Measurements from ENCODE around the gene FRMD4A.
"Not testable (repeated sequence)": the region's sequence is repeated elsewhere in the genome, so short reads cannot be mapped to it uniquely, and the experiment has no call there.

The FRMD4A gene

DNA sequence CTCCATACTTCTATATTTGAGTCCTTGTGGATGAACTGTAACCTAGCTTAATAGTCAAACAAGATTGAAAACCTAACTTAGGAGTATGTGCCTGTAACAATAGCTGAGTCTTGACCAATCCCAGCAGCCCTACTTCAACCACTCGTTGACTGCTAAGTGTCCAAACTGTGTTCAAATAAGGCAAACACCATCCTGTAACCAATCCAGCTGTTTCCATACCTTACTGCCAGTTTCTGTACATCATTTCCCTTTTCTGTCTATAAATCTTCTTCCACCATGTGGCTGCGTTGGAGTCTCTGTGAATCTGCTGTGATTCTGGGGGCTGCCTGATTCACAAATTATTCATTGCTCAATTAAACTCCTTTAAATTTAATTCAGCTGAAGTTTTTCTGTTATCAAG, 195.5 kb downstream of the FRMD4A start:
- DNase-seq, result not testable (repeated sequence)

DNA sequence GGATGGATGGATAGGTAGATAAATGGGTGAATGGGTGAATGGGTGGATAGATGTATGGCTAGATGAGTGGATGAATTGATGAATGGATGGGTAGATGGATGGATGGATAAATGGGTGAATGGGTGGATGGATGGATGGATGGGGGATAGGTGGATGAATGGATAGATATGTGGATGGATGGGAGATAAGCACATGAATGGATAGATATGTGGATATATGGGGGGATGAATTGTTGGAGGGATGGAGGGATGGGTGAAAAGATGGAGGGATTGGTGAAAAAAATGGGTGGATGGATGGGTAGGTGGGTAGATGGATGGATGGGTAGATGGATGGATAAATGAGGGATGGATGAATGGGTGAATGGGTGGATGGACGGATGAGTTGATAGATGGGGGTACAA, 196.4 kb downstream of the FRMD4A start:
- DNase-seq, result no peak

DNA sequence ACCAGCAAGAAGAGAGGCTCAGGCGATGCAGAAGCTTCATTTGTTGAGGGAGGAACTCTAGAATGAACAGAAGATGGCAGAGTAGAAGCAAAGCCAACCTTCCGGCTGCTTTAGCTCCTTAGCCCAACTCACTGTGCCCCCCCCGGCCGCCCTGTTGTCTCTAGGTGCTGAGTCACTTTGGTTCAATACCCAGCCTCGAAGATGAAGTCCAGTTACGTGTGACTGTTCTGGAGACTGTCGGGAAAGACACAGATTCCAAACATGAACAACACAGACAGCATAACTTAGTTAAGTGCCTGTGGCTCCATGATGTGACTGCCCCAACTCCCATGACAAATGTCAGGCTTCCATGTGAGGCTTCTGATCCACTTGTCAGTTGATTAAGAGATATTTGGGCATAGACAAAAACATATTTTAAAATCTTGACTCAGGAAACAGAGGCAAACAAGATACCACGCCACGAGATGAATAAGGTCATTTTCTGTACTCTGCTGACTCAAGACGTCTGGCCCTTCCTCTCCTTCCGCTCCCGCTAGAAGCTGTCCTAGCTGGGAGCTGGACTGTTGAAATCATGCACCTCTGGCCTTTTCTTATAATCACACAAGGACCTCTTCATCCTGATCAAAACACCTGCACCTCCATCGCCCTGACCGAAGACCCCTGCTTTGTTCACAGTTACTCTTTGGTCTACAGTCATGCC, 199.3 kb downstream of the FRMD4A start:
- DNase-seq, result no peak

DNA sequence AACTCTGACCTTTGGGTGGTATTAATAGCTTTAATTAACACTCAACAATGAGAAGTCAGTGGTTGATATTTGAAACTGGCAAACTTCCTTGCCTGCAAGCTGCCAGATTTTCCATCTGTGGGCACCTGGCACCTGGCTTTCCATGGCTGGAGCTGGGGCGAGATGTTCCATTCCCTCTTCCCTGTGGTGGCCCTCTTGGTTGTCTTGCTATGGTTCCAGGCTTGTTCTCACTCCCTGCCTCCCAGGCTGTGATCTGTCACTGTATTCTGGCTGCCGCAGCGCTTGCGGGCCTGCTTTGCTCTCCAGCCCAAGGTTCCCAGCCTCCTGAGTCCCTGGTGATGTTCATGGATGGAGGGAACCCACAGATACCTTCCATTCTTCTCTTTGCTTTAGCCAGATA, 201.0 kb downstream of the FRMD4A start:
- DNase-seq, result no peak

DNA sequence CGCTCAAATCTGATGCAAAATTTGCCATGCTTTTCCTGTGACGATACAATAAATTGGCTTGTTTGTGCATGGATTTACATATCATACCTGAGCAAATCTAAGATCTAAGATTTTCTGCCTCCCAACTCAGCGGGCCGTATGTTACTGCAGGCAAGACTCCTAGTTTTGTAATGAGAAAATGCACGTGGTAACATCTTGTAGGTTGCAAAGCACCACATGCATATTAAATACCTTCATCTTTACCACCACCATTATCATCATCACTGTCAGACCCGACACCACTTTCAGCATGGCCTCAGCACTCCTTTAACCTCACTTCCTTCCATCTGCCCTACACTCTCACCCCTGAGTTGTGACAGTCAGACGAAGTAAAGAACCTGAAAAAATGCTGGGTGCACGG, 202.2 kb downstream of the FRMD4A start:
- DNase-seq, result no peak

DNA sequence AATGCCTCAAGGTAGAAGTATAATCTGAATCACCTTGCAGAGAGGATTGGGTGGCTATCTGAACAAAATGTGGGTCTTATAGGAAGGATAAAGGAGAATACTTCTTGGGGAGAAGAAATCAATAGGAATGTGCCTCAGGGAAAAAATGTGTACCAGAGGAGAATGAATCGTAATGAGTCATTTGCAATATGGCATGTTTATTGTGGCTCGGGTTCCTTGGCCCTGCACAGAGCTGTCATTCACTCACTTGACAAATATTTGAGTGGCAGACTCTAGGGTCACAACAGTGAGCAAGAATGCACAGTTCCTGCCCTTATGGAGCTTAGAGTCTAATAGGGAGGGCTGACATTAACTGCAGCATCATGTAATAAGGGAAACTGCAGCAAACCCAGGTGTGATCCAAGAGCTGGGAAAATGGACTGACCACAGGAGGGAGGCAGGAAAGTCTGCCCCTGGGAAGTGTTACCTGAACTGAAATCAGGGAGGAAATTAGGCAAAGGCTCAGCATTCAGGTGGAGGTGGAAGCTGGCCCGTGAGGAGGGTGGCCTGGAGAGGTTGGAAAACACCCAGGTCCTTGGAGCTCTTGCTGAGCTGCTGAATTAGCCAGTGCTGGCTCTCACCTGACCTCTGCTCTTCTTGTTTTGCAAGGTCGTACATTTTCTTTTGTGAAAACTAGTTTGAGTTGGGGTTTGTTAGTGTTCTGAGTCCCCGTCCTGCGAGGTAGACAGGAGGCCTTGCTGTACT, 203.9 kb downstream of the FRMD4A start:
- DNase-seq, result no peak

DNA sequence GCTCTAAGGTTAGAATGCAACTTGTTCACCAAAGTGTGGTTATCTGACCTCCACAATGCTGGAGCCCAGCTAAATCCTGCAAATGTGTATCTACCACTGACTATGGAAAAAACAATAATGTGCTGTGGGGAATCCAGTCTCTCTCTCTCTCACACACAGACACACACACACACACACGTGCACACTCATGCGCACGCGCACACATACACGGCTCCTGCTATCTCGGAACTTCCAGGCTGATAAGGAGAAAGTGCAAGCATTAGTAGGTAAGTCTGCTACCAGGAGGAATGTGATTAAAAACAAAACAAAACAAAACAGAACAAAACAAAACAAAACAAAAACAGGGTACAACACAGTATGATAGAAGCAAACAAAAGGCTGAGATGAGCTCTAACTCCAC, 205.2 kb downstream of the FRMD4A start:
- no peak for DNase-seq

DNA sequence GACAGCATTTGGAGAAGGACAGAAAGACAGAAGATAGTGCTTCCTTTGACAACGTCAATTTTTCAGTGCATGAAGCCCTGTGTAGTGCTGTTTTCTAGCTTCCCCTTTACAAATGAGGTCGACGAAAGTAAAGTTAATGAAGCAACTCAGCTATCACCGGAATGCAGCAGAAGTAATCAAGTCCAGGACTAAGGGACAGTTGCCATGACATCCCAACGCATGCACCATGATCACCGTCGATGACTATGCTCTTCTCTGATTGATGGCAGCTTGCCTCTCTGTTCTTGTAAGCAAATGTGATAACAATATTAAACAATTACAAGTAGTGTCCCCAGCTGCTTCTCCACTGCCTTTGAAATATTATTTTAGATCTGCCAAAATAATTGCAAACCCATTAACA, 205.8 kb downstream of the FRMD4A start:
- no peak for DNase-seq

DNA sequence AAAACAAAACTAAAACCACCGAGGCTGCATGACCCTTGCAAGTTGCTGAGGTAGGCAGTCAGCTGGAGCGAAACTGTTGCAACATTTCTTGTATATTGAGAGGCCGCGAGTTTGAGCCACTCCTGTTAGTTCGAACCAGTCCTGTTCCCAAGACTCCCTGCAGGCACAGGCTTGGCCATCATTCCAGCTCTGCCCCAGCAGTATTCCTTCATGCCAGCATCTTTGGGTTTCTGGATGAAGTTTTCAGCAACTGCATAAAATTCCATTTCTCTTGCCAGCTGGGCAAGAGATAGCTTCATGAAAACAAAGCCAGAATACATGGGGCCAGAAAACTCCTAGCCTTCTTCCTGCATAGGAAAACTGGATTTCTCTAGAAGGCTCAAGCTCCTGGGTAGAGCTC, 207.6 kb downstream of the FRMD4A start:
- no peak for DNase-seq

DNA sequence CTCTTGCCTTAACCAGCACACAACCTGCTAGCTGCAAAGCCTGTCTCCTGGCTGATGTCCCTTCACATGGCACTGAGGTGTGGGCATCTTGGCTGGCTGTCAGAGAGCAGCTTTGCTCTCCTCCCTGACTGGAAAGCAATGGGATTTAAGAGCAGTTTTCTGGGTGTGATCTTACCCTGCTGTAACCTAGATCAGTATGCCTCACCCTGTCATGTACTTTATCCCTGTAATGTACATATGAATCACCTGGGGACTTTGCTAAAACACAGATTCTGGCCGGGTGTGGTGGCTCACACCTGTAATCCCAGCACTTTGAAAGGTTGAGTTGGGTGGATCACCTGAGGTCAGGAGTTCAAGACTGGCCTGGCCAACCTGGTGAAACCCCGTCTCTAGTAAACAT, 209.9 kb downstream of the FRMD4A start:
- DNase-seq, result no peak

DNA sequence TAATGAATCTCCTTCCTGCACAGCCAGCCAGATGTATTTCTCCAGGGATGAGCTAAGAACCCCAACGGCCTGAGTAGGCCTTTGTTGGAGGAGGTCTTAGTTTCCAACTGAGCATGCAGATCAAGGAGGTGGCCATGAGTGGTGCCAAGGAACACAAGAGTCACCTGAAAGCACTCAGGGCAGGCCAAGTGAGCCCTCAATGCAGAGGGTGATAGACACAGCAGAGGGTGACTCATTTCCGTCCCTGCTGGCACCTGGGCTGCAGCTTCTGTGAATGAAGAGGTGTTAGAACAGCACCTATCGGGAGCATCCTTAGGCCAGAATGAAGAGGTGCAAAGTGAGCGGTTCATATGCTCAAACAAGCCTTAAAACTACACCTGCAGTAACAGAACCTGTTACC, 211.8 kb downstream of the FRMD4A start:
- no peak for DNase-seq

DNA sequence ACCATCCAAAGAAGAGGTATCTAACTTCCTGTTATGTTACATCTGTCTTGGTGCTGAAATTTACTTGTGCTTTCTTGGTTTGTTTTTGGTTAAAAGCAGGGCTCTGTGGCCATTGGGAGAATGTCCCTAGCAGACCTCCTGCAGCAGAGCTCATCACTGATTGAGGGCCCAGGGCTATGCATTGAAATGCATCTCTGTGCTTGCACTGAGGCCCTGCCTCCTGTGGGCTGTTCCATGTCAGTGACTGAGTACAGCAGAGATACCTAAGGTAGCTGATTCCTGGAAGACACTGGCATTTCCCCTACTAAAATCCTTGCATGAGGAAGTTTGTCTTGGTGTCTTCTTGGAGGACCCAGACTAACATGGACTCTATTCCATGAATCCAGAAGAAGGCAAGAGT, 213.9 kb downstream of the FRMD4A start:
- no peak for DNase-seq

DNA sequence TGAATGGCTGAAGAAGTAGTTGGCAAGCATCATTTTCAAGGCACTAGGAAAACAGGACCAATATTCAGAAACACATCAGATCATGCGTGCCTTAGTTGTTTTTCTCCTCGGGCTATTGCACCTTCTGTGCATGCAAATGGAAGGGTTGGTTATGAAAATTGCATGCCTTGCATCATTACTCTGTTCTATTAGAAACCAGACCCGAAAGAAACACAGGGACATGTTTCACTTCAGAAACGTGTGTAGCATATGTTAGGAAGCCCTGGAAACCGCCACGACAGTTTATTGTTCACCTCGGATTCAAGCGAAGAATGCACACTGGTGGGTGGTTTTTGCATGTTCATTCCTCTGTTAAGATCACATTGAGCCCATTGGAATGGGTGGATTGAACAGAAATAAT, 214.7 kb downstream of the FRMD4A start:
- DNase-seq, result no peak

DNA sequence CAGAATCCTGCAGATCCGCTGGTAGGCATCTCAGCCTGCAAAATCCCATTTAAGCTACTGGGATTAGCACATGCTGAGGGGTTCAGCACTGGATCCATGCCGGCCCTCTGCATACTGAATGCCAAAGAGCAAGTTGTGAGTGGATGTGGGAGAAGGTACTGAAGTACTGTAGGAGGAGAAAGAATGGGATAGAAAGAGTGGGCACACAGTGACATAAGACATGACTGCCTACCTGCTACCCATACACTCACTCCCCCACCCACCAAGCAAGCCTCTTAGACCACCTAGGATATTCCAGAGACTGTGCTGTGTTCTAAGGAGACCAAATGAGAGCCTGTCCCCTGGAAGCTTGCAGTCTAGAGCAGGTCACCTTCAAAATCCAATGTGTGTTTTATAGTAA, 215.9 kb downstream of the FRMD4A start:
- DNase-seq, result no peak

DNA sequence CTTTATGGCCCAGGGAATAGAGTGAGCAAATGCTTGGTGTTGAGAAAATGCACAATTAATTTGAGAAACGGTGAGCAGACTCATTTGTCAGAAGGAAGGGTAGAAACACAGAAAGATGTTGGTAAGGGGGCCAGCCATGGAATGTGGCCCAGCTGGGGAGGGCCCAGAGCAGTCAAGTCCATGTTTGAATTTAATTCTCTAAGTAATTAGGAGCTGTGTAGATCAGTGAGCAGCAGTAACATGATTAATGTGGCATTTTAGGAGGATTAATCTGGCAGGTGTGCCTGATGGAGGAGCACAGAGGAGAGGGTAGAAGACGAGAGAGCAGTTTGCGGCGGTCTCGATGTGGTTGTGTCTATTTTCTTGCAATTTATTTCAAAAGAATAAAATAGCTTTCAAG, 218.7 kb downstream of the FRMD4A start:
- DNase-seq, result no peak

DNA sequence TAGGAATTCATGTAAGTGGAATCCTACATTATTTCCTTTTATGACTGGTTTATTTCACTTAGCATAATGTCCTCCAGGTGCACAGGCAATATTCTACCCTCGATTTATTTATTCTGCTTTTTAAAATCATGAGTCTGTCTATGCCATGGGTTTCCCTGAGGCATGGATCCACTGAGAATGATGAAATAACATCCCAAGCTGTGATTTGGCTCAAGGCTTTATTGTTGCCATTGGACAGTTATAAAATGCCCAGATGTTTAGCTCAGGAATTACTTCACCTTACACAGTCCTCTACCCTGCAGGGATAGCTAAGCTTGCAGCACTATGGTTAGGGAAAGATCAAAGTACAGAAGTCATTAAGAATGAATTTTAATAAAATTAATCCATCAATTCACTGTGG, 219.5 kb downstream of the FRMD4A start:
- no peak for DNase-seq

DNA sequence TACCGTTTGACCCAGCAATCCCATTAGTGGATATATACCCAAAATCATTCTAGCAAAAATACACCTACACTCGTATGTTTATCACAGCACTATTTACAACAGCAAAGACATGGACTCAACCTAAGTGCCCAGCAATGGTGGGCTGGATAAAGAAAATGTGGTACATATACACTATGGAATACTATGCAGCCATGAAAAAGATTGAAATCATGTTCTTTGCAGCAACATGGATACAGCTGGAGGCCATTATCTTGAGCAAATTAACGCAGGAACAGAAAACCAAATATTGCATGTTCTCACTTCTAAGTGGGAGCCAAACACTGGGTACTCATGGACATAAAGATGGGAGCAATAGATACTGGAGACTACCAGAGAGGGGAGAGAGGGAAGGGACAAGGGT, 223.9 kb downstream of the FRMD4A start:
- DNase-seq, result no peak

DNA sequence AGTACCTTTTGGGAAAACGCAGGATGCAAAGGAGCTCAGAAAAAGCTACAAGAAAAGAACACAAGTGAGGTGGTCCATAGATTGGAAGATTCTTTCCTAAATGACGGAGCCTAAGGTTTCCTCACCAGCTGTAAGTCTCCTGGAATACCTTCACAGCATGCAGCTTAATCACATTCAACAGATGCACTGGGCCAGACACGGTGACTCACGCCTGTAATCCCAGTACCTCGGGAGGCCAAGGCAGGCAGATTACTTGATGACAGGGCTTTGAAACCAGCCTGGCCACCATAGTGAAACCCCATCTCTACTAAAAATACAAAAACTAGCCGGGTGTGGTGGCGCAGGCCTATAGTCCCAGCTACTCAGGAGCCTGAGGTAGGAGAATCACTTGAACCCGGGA, 228.7 kb downstream of the FRMD4A start:
- DNase-seq, result no peak

DNA sequence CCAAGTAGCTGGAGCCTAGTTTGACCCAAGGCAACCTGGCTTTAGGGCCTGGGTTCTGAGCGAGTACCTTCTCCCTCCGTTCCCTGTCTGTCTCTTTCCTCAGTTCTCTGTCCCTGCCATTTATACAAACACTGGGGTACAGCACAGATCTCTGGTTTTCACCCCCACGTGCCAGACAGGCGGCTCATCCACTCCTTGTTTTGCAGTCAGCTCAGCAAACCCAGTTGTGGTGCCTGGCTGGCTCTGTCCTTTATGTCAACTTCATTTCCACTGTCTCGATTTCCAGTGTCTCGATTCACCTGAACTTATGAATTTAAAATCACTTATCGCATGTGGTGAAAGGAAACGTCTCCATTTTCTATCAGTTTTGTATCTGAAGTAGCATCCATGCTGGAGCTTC, 230.8 kb downstream of the FRMD4A start:
- DNase-seq, result no peak

DNA sequence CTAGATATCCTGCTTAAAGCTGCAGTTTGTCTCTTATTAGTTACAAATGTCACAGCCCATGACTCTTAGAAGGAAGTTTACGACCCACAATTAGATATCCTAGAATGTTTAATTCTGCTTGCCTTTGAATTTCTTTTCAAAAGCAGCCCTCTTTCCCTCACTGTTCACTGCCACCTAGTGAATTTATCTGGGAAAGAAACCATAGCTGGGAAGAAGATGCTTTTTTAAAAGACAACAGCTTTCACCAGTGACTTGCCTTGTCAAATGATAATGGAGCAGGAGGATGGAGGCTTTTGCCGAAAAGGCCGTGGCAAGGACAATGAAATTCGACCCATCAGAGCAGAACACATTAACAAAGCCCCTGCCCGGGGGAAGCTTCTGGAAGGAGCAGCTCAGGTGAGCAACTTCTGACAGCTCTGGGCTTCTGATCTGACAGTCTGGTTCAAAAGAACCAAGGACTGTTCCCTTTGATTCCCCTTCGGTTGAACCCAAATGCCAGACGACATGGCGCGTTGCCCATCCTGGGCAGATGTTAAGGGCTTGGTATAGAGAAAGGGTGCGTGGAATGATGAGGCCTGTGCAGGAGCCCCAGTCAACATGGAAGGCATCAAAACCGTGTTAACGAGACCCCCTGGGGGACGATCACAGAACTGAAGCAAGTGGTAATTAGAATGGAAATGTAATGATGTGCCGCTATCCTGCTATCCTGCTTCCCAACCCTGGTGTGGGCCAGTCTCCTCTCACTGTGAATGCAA, 236.8 kb downstream of the FRMD4A start:
- DNase-seq, result peak; percentile 33

DNA sequence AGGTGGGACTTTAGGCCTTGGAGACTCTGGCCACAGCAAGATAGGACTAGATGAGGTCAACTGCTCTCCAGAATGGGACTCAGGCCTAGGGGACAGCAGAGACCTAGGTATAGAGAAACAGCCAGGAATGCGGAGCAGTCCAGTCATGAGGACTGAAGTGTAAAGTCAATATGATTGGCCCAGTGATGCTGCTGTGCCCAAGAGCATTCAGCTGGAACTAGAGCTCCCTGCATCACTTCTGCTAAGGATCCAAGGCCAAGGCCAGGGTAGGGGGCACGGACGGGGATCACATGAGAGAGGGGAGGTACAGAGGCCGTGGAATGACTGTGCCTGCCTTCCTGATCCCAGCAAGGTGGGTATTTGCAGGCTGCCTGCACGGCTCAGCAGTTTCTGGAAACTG, 237.9 kb downstream of the FRMD4A start:
- no peak for DNase-seq

DNA sequence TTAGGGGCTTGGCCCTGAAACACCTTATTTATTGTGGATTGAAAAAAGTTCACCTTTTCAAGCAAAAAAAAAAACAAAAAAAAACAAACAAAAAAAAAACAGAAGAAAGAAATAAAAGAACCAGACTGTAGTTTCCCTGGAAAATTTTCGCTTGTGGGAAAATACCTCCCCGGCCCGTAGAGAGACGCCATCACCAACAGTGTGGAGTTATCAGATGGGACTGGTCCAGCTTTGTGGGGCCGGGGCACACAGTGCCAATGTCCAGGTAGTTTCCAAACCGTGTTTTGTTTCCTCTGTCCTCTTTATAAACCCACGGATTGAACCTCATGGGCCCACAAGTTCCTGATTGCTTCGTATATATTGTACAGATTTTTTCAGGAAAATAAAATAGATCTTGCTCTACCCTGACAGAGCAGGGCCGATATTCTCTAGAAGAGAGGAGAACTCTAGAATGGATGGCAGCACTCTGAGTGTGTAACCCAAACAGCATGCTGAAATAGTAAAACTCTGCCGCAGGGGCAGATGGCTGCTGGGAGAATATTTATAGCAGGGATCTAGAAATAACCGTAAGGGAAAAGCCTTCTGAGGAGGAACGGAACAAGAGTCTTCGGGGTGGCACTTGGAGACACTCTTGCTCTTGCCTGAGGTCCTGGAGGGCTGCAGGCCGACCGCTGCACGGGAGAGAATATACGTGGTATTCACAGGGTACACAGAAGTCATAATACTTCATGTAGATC, 241.0 kb downstream of the FRMD4A start:
- no peak for DNase-seq

DNA sequence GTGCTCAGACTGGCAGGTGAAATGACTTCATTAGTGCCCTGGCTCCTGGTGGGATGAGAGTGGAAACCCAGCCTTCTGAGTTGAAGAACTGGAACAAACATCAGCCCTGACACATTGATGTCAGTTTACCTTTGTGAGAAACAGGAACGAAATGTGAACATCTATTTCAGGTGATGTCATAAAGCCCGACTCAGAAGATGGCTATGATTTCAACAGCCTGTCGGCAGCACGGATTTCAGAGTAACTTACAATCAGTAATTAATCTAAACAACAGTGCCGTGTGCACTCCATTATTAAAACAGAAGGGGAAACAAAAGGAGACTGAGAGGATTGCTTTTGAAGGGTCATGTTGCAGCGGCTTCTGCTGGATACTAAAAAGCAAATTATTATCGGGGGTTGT, 243.2 kb downstream of the FRMD4A start:
- DNase-seq, result peak; percentile 51
